Measurements from ENCODE around the gene DAGLB.

DAGLB gene

GRCh38 chr7:6360841-6361240 lies 86.9 kb downstream of the DAGLB start:
- no peaks in the 10 kb centered on the region for H3K36me3 ChIP-seq (ENCODE audit: control insufficient read depth, insufficient read depth, low read length)
- DNase-seq (ENCODE audit: extremely low read depth, insufficient read length), result no peak
- no peak overlapping the region for H3K4me3 ChIP-seq (replicated peaks; ENCODE audit: low read depth, low read length)
- H3K27me3 ChIP-seq (replicated peaks; ENCODE audit: control insufficient read depth, insufficient read depth, low read length), result no peaks in the 10 kb centered on the region
- TF ChIP-seq CTCF (IDR thresholded peaks at IDR 0.05; ENCODE audit: insufficient read depth, low read length, poor library complexity, severe bottlenecking), result no peak

GRCh38 chr7:6359734-6360133 lies 88.0 kb downstream of the DAGLB start:
- no peak for DNase-seq (ENCODE audit: extremely low read depth, insufficient read length)
- no peak for TF ChIP-seq CTCF (IDR thresholded peaks at IDR 0.05; ENCODE audit: insufficient read depth, low read length, poor library complexity, severe bottlenecking)
- no peak overlapping the region for H3K4me3 ChIP-seq (replicated peaks; ENCODE audit: low read depth, low read length)

More at GRCh38 chr7:6359734-6360133, 88.0 kb downstream of the DAGLB start:
- no peaks in the 10 kb centered on the region for H3K27me3 ChIP-seq (replicated peaks; ENCODE audit: control insufficient read depth, insufficient read depth, low read length)
- H3K36me3 ChIP-seq (ENCODE audit: control insufficient read depth, insufficient read depth, low read length), result no peaks in the 10 kb centered on the region
